ENCODE measurements around the gene CHCHD10. TPM values are rescaled to one million over a fixed set of nuclear protein-coding genes. Genes with fewer than 3 reads are reported as not detected.

CHCHD10 gene
- polyA plus RNA-seq, 2 donors: 115 to 191 TPM

Other genes with a start within 250 kb of the CHCHD10 start
- gene IGLL1, start 187.7 kb downstream of the CHCHD10 start, polyA plus RNA-seq: not detected
- under 1 TPM; 0.15 to 0.57 TPM for gene DRICH1, start 135.7 kb downstream of the CHCHD10 start, polyA plus RNA-seq
- under 1 TPM; 0.40 to 0.73 TPM for gene RGL4, start 77.0 kb downstream of the CHCHD10 start, polyA plus RNA-seq
- under 1 TPM; 0.40 to 0.92 TPM for gene ZNF70, start 16.9 kb downstream of the CHCHD10 start, polyA plus RNA-seq
- under 1 TPM; 0.45 to 0.98 TPM for gene VPREB3, start 13.5 kb downstream of the CHCHD10 start, polyA plus RNA-seq
- under 1 TPM in 1 of 2 donors, not detected in 1; 0.14 TPM for gene C22orf15, start 5.0 kb downstream of the CHCHD10 start, polyA plus RNA-seq
- gene MMP11, start 4.9 kb upstream of the CHCHD10 start, polyA plus RNA-seq: under 1 TPM; 0.49 to 0.53 TPM
- gene SMARCB1, start 19.0 kb upstream of the CHCHD10 start, polyA plus RNA-seq: 10 to 100 TPM; 32.1 to 51.6 TPM
- 1 to 10 TPM in 1 of 2 donors, under 1 TPM in 1; 0.58 to 1.1 TPM for gene DERL3, start 71.0 kb upstream of the CHCHD10 start, polyA plus RNA-seq
- gene SLC2A11, start 89.9 kb upstream of the CHCHD10 start, polyA plus RNA-seq: 1 to 10 TPM; 2.5 to 3.9 TPM
- gene MIF, start 126.4 kb upstream of the CHCHD10 start, polyA plus RNA-seq: 1,000 to 10,000 TPM in 1 of 2 donors, 100 to 1,000 TPM in 1; 706 to 1,271 TPM
- gene GSTT2B, start 193.2 kb upstream of the CHCHD10 start, polyA plus RNA-seq: 10 to 100 TPM in 1 of 2 donors, 1 to 10 TPM in 1; 2.8 to 74.1 TPM
- 1 to 10 TPM; 1.4 TPM for gene DDTL, start 198.9 kb upstream of the CHCHD10 start, polyA plus RNA-seq
- gene DDT, start 206.5 kb upstream of the CHCHD10 start, polyA plus RNA-seq: 100 to 1,000 TPM; 165 to 213 TPM
- gene GSTT2, start 212.2 kb upstream of the CHCHD10 start, polyA plus RNA-seq: under 1 TPM; 0.11 to 0.92 TPM
- not detected for gene GSTT4, start 237.5 kb upstream of the CHCHD10 start, polyA plus RNA-seq
- gene CABIN1, start 243.3 kb upstream of the CHCHD10 start, polyA plus RNA-seq: 10 to 100 TPM; 15.2 to 26.3 TPM